SK-N-SH (cell line): ENCODE results near the gene TERT. TPM values are rescaled to one million over a fixed set of nuclear protein-coding genes. Genes with fewer than 3 reads are reported as not detected.

ENCODE experiments used
- CTCF ChIA-PET: fragments of 300-600, 350-600 bp; formaldehyde crosslinking; extraction: SDS; loops from one replicate; lab custom pipeline; 2021; lab: Yijun Ruan, JAX
- POLR2A ChIA-PET: fragments of 350-600 bp; sonication (Branson Sonifier 250); formaldehyde crosslinking; extraction: SDS; loops from one replicate; lab custom pipeline; 2020; ENCODE audit warnings: antibody characterized with exemption, inconsistent platforms; lab: Yijun Ruan, JAX
- DNase-seq: peaks from one replicate; pipeline ENCODE4 v3.0.0; 2012
- H2AFZ ChIP-seq: fragments of 200-600 bp; sonication (generic); 2 replicates; pipeline ENCODE4 v1.8.1; 2016; ENCODE audit warnings: antibody characterized with exemption, mild to moderate bottlenecking, low read depth
- H3F3A ChIP-seq: fragments of 200-600 bp; sonication (generic); replicated peaks from 2 replicates; pipeline ENCODE3; 2016; ENCODE audit warnings: antibody characterized with exemption, mild to moderate bottlenecking; ENCODE audit not compliant: insufficient read depth
- H3K27ac ChIP-seq, 2 experiments: fragments of 200-500 bp in 1 of 2; fragments of 200-600 bp in 1 of 2; sonication (Bioruptor generic) in 1 of 2; sonication (generic), shearing (Covaris generic) in 1 of 2; 2 replicates each; pipeline versions ENCODE4 v1.5.1 to v1.6.1; 2014 to 2016; ENCODE audit warnings: low read depth in 2 of 2, inconsistent platforms in 1 of 2, low read length in 1 of 2, mild to moderate bottlenecking in 1 of 2, mixed read lengths in 1 of 2
- H3K27me3 ChIP-seq: fragments of 200-600 bp; sonication (generic), shearing (Covaris generic); 2 replicates; pipeline ENCODE4 v1.6.1; 2016; ENCODE audit warnings: mixed run types; ENCODE audit not compliant: insufficient read depth
- H3K36me3 ChIP-seq, 2 experiments: fragments of 200-500 bp in 1 of 2; fragments of 200-600 bp in 1 of 2; sonication (Bioruptor generic) in 1 of 2; sonication (generic) in 1 of 2; replicated peaks in 1 of 2; 2 replicates each; pipeline versions ENCODE3 to v1.5.1; 2014 to 2016; ENCODE audit warnings: low read length in 1 of 2, mild to moderate bottlenecking in 1 of 2; ENCODE audit not compliant: insufficient read depth in 2 of 2, control insufficient read depth in 1 of 2
- H3K4me1 ChIP-seq, 2 experiments: fragments of 200-500 bp in 1 of 2; fragments of 200-600 bp in 1 of 2; sonication (Bioruptor generic) in 1 of 2; sonication (generic), shearing (Covaris generic) in 1 of 2; 2 replicates each; pipeline versions ENCODE4 v1.5.1 to v1.6.1; 2014 to 2016; ENCODE audit warnings: low read depth in 1 of 2, low read length in 1 of 2, mixed run types in 1 of 2; ENCODE audit not compliant: insufficient read depth in 2 of 2, control insufficient read depth in 1 of 2
- H3K4me2 ChIP-seq: fragments of 200-600 bp; sonication (generic), shearing (Covaris generic); 2 replicates; pipeline ENCODE4 v1.6.1; 2017; ENCODE audit warnings: mixed run types
- H3K4me3 ChIP-seq, 2 experiments: fragments of 200-500 bp in 1 of 2; fragments of 200-600 bp in 1 of 2; sonication (Bioruptor generic) in 1 of 2; sonication (generic), shearing (Covaris generic) in 1 of 2; 2 replicates each; pipeline versions ENCODE4 v1.5.1 to v1.8.1; 2014 to 2016; ENCODE audit warnings: low read depth in 2 of 2, inconsistent platforms in 1 of 2, low read length in 1 of 2, mild to moderate bottlenecking in 1 of 2, mixed read lengths in 1 of 2, moderate library complexity in 1 of 2
- H3K79me2 ChIP-seq: fragments of 200-600 bp; sonication (generic); 2 replicates; pipeline ENCODE4 v1.8.1; 2017; ENCODE audit warnings: mild to moderate bottlenecking; ENCODE audit not compliant: insufficient read depth
- H3K9ac ChIP-seq: fragments of 200-600 bp; sonication (generic); 2 replicates; pipeline ENCODE4 v1.6.1; 2017; ENCODE audit warnings: mixed run types
- H3K9me2 ChIP-seq: fragments of 200-600 bp; sonication (generic); 2 replicates; pipeline ENCODE4 v1.6.1; 2017; ENCODE audit warnings: mixed run types
- H3K9me3 ChIP-seq: fragments of 200-600 bp; sonication (generic); 2 replicates; pipeline ENCODE4 v1.6.1; 2017; ENCODE audit warnings: mixed run types, mild to moderate bottlenecking, moderate library complexity
- H4K20me1 ChIP-seq: fragments of 200-600 bp; sonication (generic); 2 replicates; pipeline ENCODE4 v1.6.1; 2017; ENCODE audit warnings: mild to moderate bottlenecking, mixed run types; ENCODE audit not compliant: insufficient read depth
- ELF1 ChIP-seq: IDR thresholded peaks from 2 replicates; pipeline ENCODE4 v1.4.0; 2012
- EZH2phosphoT487 ChIP-seq: fragments of 200-600 bp; sonication (generic); IDR thresholded peaks from 2 replicates; pipeline ENCODE4 v1.6.1; 2017; ENCODE audit warnings: low read depth, mixed run types, mild to moderate bottlenecking, antibody characterized with exemption, moderate library complexity, borderline replicate concordance
- FOSL2 ChIP-seq: IDR thresholded peaks from 2 replicates; pipeline ENCODE4 v1.4.0; 2012; ENCODE audit warnings: low read depth, mild to moderate bottlenecking, moderate library complexity, borderline replicate concordance
- FOXM1 ChIP-seq: IDR thresholded peaks from 2 replicates; pipeline ENCODE4 v1.4.0; 2012; ENCODE audit warnings: low read depth, mild to moderate bottlenecking
- GATA2 ChIP-seq: sonication (generic); formaldehyde crosslinking; IDR thresholded peaks from 2 replicates; pipeline ENCODE4 v1.5.0; 2020; ENCODE audit warnings: mild to moderate bottlenecking, missing genetic modification reagents
- NRF1 ChIP-seq: IDR thresholded peaks from 2 replicates; pipeline ENCODE4 v1.6.1; 2012; ENCODE audit warnings: low read depth, mild to moderate bottlenecking, low read length
- POLR2AphosphoS5 ChIP-seq: IDR thresholded peaks from 2 replicates; pipeline ENCODE4 v1.6.1; 2012; ENCODE audit warnings: low read depth, low read length
- RCOR1 ChIP-seq: fragments of 150-350 bp; IDR thresholded peaks from 2 replicates; pipeline ENCODE4 v1.6.1; 2017; ENCODE audit warnings: antibody characterized with exemption, low read length
- SIN3A ChIP-seq: IDR thresholded peaks from 2 replicates; pipeline ENCODE4 v1.6.1; 2012; ENCODE audit warnings: low read depth, mild to moderate bottlenecking, low read length, moderate library complexity, borderline replicate concordance
- TAF1 ChIP-seq: IDR thresholded peaks from 2 replicates; pipeline ENCODE4 v1.6.1; 2012; ENCODE audit warnings: low read depth, mild to moderate bottlenecking, low read length, moderate library complexity, borderline replicate concordance
- WGBS: methylation state at CpG from one replicate; pipeline ENCODE4 v1.1.6; 2017; ENCODE audit warnings: low lambda C conversion rate; 5-methylcytosine and 5-hydroxymethylcytosine counted together
- polyA plus RNA-seq, 3 experiments: library from polyadenylated mRNA; depleted of rRNA; stranded (reverse); fragments of >200 nt; gene quantifications; 2 replicates each; pipeline ENCODE4 v1.2.3, GENCODE V29; 2012
- TF ChIP-seq, protein P1 (sequence below): IDR thresholded peaks from 2 replicates; pipeline ENCODE4 v1.4.0; 2012; ENCODE audit warnings: low read depth, borderline replicate concordance
- TF ChIP-seq, protein P2 (sequence below): fragments of 150-350 bp; IDR thresholded peaks from 2 replicates; pipeline ENCODE4 v1.6.1; 2016; ENCODE audit warnings: mild to moderate bottlenecking, low read depth, low read length

TERT gene
- polyA plus RNA-seq, 1 of the 3 experiments (the other 2 are of a cell fraction) = 2.4 TPM

DNA sequence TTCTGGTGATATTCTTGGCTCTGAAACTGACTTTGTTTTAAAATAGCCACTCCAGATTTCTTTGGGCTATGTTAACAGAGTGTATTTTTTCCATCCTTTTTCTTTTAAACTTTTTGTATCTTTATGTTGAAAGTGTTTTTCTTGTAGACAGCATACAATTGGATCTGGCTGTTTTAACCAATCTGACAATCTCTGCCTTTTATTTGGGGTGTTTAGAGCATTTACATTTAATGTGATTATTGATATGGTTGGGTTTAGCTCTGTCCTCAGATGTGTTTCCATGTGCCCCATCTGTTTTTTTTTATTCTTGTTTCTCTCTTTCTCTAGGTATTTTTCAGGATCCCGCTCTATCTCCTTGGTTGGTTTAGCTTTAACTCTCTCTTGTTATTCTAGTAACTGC lies 59.0 kb downstream of the TERT start:
- WGBS = 88% methylated on average over 1 of the region's 1 CpG
- TF ChIP-seq FOXM1 = no peak
- no peak for TF ChIP-seq GATA2
- no peak for TF ChIP-seq TAF1
- TF ChIP-seq, all 33 proteins: peak for 0
- DNase-seq = no peak
- no peak overlapping the region for H3K4me2 ChIP-seq
- no peaks in the 10 kb centered on the region for H3K9me2 ChIP-seq
- H2AFZ ChIP-seq = no peak overlapping the region
- POLR2A ChIA-PET = no interaction called here
- no peaks in the 10 kb centered on the region; the same call in 1 of the 2 replicates for H3K9me3 ChIP-seq
- H3K79me2 ChIP-seq = no peaks in the 10 kb centered on the region
- no peak overlapping the region for H3K27ac ChIP-seq
- H3K9ac ChIP-seq = no peak overlapping the region
- no peaks in the 10 kb centered on the region for H3K36me3 ChIP-seq
- H3K4me3 ChIP-seq = no peak overlapping the region
- H3K27me3 ChIP-seq = peaks cover 8% of the 10 kb centered on the region; the same call in 1 of the 2 replicates
- H3F3A ChIP-seq = no peaks in the 10 kb centered on the region
- CTCF ChIA-PET = interaction anchor here (2.0 kb wide), 1 partner anchor 67 kb away, joined by 7 read pairs; no protein-coding TSS in a partner anchor
- no peaks in the 10 kb centered on the region for H3K4me1 ChIP-seq
- H4K20me1 ChIP-seq = no peaks in the 10 kb centered on the region

DNA sequence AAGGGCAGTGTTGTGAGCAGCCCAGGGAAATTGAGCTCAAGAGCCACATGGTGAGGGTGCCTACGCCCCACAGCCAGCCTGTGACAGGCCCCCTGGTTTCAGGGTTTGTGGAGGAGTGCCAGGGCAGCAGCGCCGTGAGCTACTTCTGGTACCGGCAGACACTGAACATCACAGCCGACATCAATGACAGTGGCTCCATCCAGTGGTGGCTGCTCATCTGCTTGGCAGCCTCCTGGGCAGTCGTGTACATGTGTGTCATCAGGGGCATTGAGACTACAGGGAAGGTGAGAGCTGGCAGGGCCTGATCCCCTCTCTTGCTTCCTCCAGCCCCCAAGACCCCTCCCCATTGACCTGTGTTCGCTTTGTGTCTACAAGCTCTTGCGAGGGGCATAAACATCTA lies 59.5 kb downstream of the TERT start:
- Histone ChIP-seq H3K4me1 (no peaks in the 10 kb centered on the region), H3K4me3 (no peak overlapping the region), H3K9me2 (no peaks in the 10 kb centered on the region), H3K9ac (no peak overlapping the region), H3F3A (no peaks in the 10 kb centered on the region), H3K4me2 (no peak overlapping the region), H2AFZ (no peak overlapping the region), H4K20me1 (no peaks in the 10 kb centered on the region), H3K27ac (no peak overlapping the region), H3K27me3 (peaks cover 5% of the 10 kb centered on the region; the same call in 1 of the 2 replicates), H3K79me2 (no peaks in the 10 kb centered on the region), H3K9me3 (no peaks in the 10 kb centered on the region; the same call in 1 of the 2 replicates), H3K36me3 (no peaks in the 10 kb centered on the region)
- DNase-seq = no peak
- ChIA-PET POLR2A (no interaction called here), CTCF (interaction anchor here (0.7 to 2.0 kb wide), 2 partner anchors 66 to 95 kb away, joined by 3 to 7 read pairs; no protein-coding TSS in a partner anchor)
- no peak for TF ChIP-seq FOSL2
- TF ChIP-seq POLR2AphosphoS5 = no peak
- TF ChIP-seq SIN3A = no peak
- TF ChIP-seq, protein P1, sequence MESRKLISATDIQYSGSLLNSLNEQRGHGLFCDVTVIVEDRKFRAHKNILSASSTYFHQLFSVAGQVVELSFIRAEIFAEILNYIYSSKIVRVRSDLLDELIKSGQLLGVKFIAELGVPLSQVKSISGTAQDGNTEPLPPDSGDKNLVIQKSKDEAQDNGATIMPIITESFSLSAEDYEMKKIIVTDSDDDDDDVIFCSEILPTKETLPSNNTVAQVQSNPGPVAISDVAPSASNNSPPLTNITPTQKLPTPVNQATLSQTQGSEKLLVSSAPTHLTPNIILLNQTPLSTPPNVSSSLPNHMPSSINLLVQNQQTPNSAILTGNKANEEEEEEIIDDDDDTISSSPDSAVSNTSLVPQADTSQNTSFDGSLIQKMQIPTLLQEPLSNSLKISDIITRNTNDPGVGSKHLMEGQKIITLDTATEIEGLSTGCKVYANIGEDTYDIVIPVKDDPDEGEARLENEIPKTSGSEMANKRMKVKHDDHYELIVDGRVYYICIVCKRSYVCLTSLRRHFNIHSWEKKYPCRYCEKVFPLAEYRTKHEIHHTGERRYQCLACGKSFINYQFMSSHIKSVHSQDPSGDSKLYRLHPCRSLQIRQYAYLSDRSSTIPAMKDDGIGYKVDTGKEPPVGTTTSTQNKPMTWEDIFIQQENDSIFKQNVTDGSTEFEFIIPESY = no peak
- no peak for TF ChIP-seq NRF1
- no peak for TF ChIP-seq RCOR1
- no peak for TF ChIP-seq ELF1
- no peak for TF ChIP-seq EZH2phosphoT487
- TF ChIP-seq, protein P2, sequence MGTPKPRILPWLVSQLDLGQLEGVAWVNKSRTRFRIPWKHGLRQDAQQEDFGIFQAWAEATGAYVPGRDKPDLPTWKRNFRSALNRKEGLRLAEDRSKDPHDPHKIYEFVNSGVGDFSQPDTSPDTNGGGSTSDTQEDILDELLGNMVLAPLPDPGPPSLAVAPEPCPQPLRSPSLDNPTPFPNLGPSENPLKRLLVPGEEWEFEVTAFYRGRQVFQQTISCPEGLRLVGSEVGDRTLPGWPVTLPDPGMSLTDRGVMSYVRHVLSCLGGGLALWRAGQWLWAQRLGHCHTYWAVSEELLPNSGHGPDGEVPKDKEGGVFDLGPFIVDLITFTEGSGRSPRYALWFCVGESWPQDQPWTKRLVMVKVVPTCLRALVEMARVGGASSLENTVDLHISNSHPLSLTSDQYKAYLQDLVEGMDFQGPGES = no peak
- WGBS = 23% methylated on average over 7 of the region's 8 CpGs
